HepG2 (cell line): ENCODE data around the gene RASA2. TPM values are rescaled to one million over a fixed set of nuclear protein-coding genes. Genes with fewer than 3 reads are reported as not detected.

Experiments
- AHDC1 ChIP-seq: sonication (generic); formaldehyde crosslinking; IDR thresholded peaks from 2 replicates; pipeline ENCODE4 v1.5.1; 2020; ENCODE audit warnings: mild to moderate bottlenecking, missing genetic modification reagents, borderline replicate concordance
- ARNT ChIP-seq: fragments of 450-650 bp; IDR thresholded peaks from 2 replicates; pipeline ENCODE4 v1.6.1; 2017
- DZIP1 ChIP-seq: sonication (generic); formaldehyde crosslinking; IDR thresholded peaks from 2 replicates; pipeline ENCODE4 v1.5.0; 2020; ENCODE audit warnings: mild to moderate bottlenecking, missing genetic modification reagents
- HNRNPLL ChIP-seq: fragments of 200-400 bp; formaldehyde crosslinking; IDR thresholded peaks from 2 replicates; pipeline ENCODE4 v1.6.1; 2017; ENCODE audit warnings: mild to moderate bottlenecking, low read depth, low read length; ENCODE audit not compliant: poor library complexity, severe bottlenecking
- MYC ChIP-seq: sonication (generic); formaldehyde crosslinking; IDR thresholded peaks from 2 replicates; pipeline ENCODE4 v1.9.0; 2021; ENCODE audit warnings: missing genetic modification reagents, borderline replicate concordance
- PPARG ChIP-seq: conservative IDR thresholded peaks from 2 replicates; pipeline ENCODE4 v1.6.1; 2016; ENCODE audit warnings: missing biosample characterization, missing genetic modification reagents
- REPIN1 ChIP-seq: sonication (generic); formaldehyde crosslinking; IDR thresholded peaks from 2 replicates; pipeline ENCODE4 v1.8.0; 2022; ENCODE audit warnings: missing genetic modification reagents, low read depth, mild to moderate bottlenecking, borderline replicate concordance
- SAFB2 ChIP-seq: sonication (generic); formaldehyde crosslinking; IDR thresholded peaks from 2 replicates; pipeline ENCODE4 v1.5.1; 2020; ENCODE audit warnings: missing genetic modification reagents, low read depth, mild to moderate bottlenecking, borderline replicate concordance
- THAP11 ChIP-seq: IDR thresholded peaks from 2 replicates; pipeline ENCODE4 v1.6.1; 2016; ENCODE audit warnings: missing biosample characterization, missing genetic modification reagents
- TMF1 ChIP-seq: sonication (generic); formaldehyde crosslinking; IDR thresholded peaks from 2 replicates; pipeline ENCODE4 v1.8.1; 2022; ENCODE audit warnings: low read depth, missing genetic modification reagents
- YY1 ChIP-seq: IDR thresholded peaks from 2 replicates; pipeline ENCODE4 v1.6.1; 2011; ENCODE audit warnings: low read length, low read depth, moderate library complexity, mild to moderate bottlenecking; ENCODE audit not compliant: insufficient read depth, insufficient replicate concordance
- ZBTB3 ChIP-seq: sonication (generic); formaldehyde crosslinking; IDR thresholded peaks from 2 replicates; pipeline ENCODE4 v1.4.0; 2020; ENCODE audit warnings: low read depth, mild to moderate bottlenecking, moderate library complexity, missing genetic modification reagents, borderline replicate concordance
- ZMYM4 ChIP-seq: sonication (generic); formaldehyde crosslinking; IDR thresholded peaks from 2 replicates; pipeline ENCODE4 v1.8.1; 2023; ENCODE audit warnings: mild to moderate bottlenecking, missing genetic modification reagents
- ZNF160 ChIP-seq: sonication (generic); formaldehyde crosslinking; IDR thresholded peaks from 2 replicates; pipeline ENCODE4 v1.8.0; 2022; ENCODE audit warnings: mild to moderate bottlenecking, inconsistent platforms, missing genetic modification reagents
- ZNF34 ChIP-seq: sonication (generic); formaldehyde crosslinking; IDR thresholded peaks from 2 replicates; pipeline ENCODE4 v1.4.0; 2020; ENCODE audit warnings: mild to moderate bottlenecking, missing genetic modification reagents, borderline replicate concordance
- ZNF549 ChIP-seq: sonication (generic); formaldehyde crosslinking; IDR thresholded peaks from 2 replicates; pipeline ENCODE4 v1.5.0; 2020; ENCODE audit warnings: missing genetic modification reagents
- ZNF672 ChIP-seq: sonication (generic); formaldehyde crosslinking; IDR thresholded peaks from 2 replicates; pipeline ENCODE4 v1.8.1; 2022; ENCODE audit warnings: missing genetic modification reagents
- ZSCAN9 ChIP-seq: IDR thresholded peaks from 2 replicates; pipeline ENCODE4 v1.6.1; 2016; ENCODE audit warnings: borderline replicate concordance
- polyA plus RNA-seq, 8 experiments: library from polyadenylated mRNA; depleted of rRNA in 3 of 8; stranded (reverse) in 7 of 8; unstranded in 1 of 8; fragments of >200 nt; fragmentation: Illumina TruSeq in 4 of 8; extraction: Trizol in 4 of 8; gene quantifications; 2 replicates each; pipeline versions ENCODE4 v1.2.1 to v1.2.3, GENCODE V29; 2011 to 2016; ENCODE audit warnings: low read depth in 4 of 8, missing spikeins in 1 of 8, mixed read lengths in 1 of 8; ENCODE audit not compliant: insufficient read depth in 1 of 8
- total RNA-seq, 5 experiments: library from RNA; depleted of rRNA; stranded (reverse); fragments of >200 nt; fragmentation: Illumina TruSeq; extraction: Trizol; gene quantifications; 2 replicates each; pipeline ENCODE4 v1.2.3, GENCODE V29; 2016; ENCODE audit warnings: low read depth in 1 of 5

The RASA2 gene
- total and polyA plus RNA-seq, 2 of the 13 experiments (the other 11 are each of a cell fraction or from before 2014, with no cell fraction given) = 5.4 to 8.5 TPM

GRCh38 chr3:141486746-141487520 is at the start of gene RASA2 (continued):
- TF ChIP-seq ZNF160 (CRISPR knock-in tag) = 0 out of 2 replicates have a peak, but pooled peaks have one; percentile 56
- peak; percentile 89 for TF ChIP-seq YY1
- TF ChIP-seq ZNF549 (CRISPR knock-in tag) = no peak
- TF ChIP-seq TMF1 (CRISPR knock-in tag) = peak; percentile 58; the same call in 1 of the 2 replicates
- TF ChIP-seq ZNF672 (CRISPR knock-in tag) = 0 out of 2 replicates have a peak, but pooled peaks have one; percentile 30
- TF ChIP-seq PPARG (CRISPR knock-in tag) = no peak
- TF ChIP-seq ZBTB3 (CRISPR knock-in tag) = peak; percentile 46; the same call in 1 of the 2 replicates
- TF ChIP-seq REPIN1 (CRISPR knock-in tag) = 0 out of 2 replicates have a peak, but pooled peaks have one; percentile 10
- TF ChIP-seq DZIP1 (CRISPR knock-in tag) = peak; percentile 65; the same call in 1 of the 2 replicates
- no peak for TF ChIP-seq ZSCAN9 (CRISPR knock-in tag)
- no peak for TF ChIP-seq ARNT
- TF ChIP-seq THAP11 = 0 out of 2 replicates have a peak, but pooled peaks have one; percentile 12
- no peak for TF ChIP-seq MYC (CRISPR knock-in tag)
- no peak for TF ChIP-seq SAFB2 (CRISPR knock-in tag)
- peak; percentile 73 for TF ChIP-seq HNRNPLL
- TF ChIP-seq ZMYM4 (CRISPR knock-in tag) = 0 out of 2 replicates have a peak, but pooled peaks have one; percentile 1
- TF ChIP-seq ZNF34 (CRISPR knock-in tag) = peak; percentile 51; the same call in 1 of the 2 replicates
- TF ChIP-seq AHDC1 (CRISPR knock-in tag) = no peak
- TF ChIP-seq, all 625 proteins: peak for 59
